Coronary artery (tissue), 2 donors: ENCODE measurements around the gene SOST.
"Not testable (repeated sequence)": the region's sequence is repeated elsewhere in the genome, so short reads cannot be mapped to it uniquely, and the experiment has no call there.

Experiments used
- DNase-seq: peaks from one replicate; pipeline ENCODE4 v3.0.0-alpha.2; 2017; ENCODE audit warnings: low spot score
- H3K27ac ChIP-seq, 2 donors: fragments of 200-600 bp; sonication (generic); one replicate each; pipeline ENCODE4 v1.5.1; 2016 to 2019
- H3K4me3 ChIP-seq: fragments of 200-600 bp; sonication (generic); 2 replicates; pipeline ENCODE4 v1.5.1; 2016; ENCODE audit warnings: mild to moderate bottlenecking, moderate library complexity
- TF ChIP-seq, protein P1 (sequence below): fragments of 200-600 bp; sonication (generic); IDR thresholded peaks from one replicate; pipeline ENCODE4 v1.5.1; 2019; ENCODE audit warnings: antibody characterized with exemption

Gene SOST

DNA sequence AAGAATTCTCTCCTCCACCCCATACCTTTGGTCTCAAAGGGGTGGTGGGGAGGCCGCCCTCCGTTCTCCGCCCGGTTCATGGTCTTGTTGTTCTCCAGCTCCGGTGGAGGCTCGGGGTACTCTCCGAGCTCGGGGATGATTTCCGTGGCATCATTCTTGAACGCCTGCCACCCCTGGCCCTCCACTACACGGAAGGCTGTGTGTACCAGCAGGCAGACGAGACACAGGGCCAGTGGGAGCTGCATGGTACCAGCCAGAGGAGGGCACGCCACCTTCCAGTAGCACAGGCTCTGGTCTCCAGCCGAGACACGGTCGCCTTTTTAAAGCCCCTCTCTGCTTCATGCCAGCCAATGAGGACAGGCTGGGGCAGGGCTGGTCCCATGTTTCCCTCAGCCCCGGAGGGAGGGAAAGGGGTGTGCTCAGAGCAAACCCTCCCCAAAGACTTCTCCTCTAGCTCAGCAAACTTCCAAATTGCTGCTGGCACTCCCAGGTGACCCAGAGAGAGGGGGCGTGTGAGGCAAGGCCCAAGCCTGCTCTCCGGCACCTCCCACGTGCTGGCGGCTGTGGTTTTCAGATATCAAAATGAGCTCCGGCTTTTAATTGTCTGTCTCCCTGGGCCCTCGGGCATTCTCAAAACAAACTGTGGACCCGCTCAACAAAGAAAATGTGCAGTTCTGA is at the start of gene SOST:
TSS of gene SOST (minus strand) at position 295 of the 678 bp plus-strand sequence. CDS start at position 245, 50 bp downstream.
- Histone ChIP-seq H3K27ac (no peak within 1 kb of the TSS), H3K4me3 (no peak within 1 kb of the TSS)
- TF ChIP-seq, protein P1, sequence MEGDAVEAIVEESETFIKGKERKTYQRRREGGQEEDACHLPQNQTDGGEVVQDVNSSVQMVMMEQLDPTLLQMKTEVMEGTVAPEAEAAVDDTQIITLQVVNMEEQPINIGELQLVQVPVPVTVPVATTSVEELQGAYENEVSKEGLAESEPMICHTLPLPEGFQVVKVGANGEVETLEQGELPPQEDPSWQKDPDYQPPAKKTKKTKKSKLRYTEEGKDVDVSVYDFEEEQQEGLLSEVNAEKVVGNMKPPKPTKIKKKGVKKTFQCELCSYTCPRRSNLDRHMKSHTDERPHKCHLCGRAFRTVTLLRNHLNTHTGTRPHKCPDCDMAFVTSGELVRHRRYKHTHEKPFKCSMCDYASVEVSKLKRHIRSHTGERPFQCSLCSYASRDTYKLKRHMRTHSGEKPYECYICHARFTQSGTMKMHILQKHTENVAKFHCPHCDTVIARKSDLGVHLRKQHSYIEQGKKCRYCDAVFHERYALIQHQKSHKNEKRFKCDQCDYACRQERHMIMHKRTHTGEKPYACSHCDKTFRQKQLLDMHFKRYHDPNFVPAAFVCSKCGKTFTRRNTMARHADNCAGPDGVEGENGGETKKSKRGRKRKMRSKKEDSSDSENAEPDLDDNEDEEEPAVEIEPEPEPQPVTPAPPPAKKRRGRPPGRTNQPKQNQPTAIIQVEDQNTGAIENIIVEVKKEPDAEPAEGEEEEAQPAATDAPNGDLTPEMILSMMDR: no peak
- DNase-seq: no peak

DNA sequence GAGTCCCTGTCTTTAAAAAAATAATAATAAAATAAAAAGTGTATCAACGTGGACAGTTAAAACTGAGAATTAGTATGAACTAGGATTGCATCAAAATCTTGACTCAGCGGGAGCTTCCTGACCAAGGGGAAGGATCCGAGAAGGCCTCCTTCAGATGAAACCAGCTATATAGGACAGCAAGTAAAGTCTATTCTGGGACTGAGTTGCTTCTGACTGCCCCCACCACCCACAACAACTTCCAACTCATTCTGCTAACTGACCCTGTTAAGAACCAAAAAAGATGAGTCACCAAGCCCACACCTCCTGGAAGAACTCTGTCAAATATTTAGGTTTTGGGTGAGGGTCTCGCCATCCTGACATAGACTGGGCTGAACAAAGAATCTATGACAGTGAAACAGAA is 49.5 kb upstream of the SOST start:
- Histone ChIP-seq H3K4me3 (no peak overlapping the region), H3K27ac (no peak overlapping the region)
- TF ChIP-seq, protein P1: no peak
- DNase-seq: peak; percentile 5

DNA sequence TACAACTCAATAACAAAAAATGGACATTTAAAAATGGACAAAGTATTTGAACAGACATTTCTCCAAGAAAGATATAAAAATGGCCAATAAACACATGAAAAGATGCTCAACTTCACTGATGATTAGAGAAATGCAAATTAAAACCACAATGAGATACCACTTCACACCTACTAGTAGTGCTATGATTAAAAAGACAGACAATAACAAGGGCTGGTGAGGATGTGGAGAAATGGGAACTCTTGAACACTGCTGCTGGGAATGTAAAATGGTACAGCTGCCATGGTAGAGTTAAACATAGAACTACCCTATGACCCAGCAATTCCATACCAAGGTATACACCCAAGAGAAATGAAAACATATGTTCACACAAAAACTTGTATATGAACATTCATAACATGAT is 46.5 kb upstream of the SOST start:
- no peak overlapping the region for H3K4me3 ChIP-seq
- no peak for DNase-seq
- H3K27ac ChIP-seq: no peak overlapping the region
- TF ChIP-seq, protein P1: no peak

DNA sequence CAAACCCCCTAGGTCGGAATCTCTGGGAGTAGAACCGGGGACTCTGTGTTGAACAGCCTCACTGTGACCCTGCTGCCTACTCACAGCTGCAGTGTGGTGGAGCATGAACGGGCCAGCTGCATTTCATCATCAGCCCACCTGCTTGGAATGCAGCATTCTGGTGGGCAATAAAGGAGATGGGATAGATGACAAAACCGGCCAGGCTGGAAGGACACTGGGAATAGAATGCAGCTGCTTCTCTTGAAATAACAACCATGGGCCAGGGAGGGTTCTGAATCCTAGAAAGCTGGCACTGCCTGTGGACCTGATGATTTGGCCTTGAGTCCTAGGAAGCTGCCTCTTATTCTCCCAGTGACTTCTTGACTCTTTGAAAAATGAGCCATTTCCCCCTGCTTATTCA is 45.2 kb upstream of the SOST start:
- DNase-seq: no peak
- Histone ChIP-seq H3K27ac (no peak overlapping the region), H3K4me3 (no peak overlapping the region)
- TF ChIP-seq, protein P1: no peak

DNA sequence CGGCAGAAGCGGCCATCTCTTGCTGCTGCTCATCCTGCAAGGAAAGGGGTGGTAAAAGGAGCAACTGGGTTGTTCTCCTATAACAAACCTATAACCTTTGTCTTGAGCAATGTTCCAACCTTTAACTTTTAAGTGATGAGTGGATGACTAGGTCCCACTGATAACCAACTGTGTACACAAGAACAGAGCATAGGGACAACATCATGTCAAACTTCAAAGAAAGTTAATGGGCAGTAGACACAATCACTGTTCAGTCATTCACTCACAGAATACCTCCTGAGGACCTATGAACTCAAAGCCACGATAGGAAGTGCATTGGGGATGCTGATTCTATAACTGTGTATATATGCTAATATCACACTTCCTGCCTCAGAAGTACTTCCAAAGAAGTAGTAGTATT is 43.3 kb upstream of the SOST start:
- TF ChIP-seq, protein P1: no peak
- Histone ChIP-seq H3K27ac (no peak overlapping the region), H3K4me3 (no peak overlapping the region)
- DNase-seq: no peak

DNA sequence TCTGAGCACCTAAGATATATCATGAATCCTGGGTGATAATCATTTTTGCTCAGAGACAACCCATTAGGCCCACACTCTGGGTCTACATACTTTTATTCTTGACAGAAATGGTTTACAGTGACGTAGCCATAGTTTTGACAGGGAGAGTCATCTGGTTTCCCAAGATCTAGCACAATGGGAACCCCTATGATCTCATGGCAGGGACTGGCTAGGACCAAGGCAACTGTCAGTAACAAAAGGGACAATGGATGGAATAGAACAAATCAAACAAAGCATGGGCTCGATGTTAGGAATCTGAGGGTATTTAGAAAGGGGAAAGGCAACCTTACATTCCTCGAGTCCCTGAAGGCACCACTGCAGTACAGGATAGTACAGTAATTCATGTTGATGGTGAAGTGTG is 42.1 kb upstream of the SOST start:
- Histone ChIP-seq H3K27ac (no peak overlapping the region), H3K4me3 (no peak overlapping the region)
- TF ChIP-seq, protein P1: no peak
- DNase-seq: no peak

DNA sequence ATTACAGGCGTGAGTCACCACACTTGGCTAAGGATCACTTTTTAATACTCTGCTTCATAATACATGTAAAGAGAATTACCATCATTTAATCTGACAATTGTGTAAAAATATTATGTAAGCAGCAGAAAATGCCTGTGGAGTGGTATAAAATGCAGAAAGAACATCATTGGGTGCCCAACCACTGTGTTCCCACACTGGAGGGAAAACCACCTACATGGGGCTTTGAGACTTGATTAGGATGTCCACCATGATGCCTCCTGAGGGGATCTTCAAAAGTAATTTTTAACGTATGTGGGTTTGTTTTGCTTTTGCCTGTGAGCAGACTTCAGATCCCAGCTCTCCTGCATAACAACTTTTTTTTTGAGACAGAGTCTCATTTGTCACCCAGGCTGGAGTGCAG is 40.5 kb upstream of the SOST start:
- DNase-seq: no peak
- TF ChIP-seq, protein P1: no peak
- no peak overlapping the region for H3K4me3 ChIP-seq

DNA sequence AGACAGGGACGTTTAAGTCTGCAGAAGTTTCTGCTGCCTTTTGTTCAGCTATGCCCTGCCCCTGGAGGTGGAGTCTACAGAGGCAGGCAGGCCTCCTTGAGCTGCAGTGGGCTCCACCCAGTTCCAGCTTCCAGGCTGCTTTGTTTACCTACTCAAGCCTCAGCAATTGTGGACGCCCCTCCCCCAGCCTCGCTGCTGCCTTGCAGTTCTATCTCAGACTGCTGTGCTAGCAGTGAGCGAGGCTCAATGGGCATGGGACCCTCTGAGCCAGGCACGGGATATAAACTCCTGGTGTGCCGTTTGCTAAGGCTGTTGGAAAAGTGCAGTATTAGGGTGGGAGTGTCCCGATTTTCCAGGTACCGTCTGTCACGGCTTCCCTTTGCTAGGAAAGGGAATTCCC is 39.4 kb upstream of the SOST start:
- DNase-seq, H3K27ac ChIP-seq, H3K4me3 ChIP-seq: not testable (repeated sequence)

More for the DNA sequence above, 40.5 kb upstream of the SOST start:
- H3K27ac ChIP-seq: no peak overlapping the region

DNA sequence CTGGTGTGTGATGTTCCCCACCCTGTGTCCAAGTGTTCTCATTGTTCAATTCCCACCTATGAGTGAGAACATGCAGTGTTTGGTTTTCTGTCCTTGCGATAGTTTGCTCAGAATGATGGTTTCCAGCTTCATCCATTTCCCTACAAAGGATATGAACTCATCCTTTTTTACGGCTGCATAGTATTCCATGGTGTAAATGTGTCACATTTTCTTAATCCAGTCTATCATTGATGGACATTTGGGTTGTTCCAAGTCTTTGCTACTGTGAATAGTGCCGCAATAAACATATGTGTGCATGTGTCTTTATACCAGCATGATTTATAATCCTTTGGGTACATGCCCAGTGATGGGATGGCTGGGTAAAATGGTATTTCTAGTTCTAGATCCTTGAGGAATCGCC is 34.1 kb upstream of the SOST start:
- DNase-seq, H3K4me3 ChIP-seq, H3K27ac ChIP-seq: not testable (repeated sequence)
